ENCODE data around the gene MYO1A.

The MYO1A gene

DNA sequence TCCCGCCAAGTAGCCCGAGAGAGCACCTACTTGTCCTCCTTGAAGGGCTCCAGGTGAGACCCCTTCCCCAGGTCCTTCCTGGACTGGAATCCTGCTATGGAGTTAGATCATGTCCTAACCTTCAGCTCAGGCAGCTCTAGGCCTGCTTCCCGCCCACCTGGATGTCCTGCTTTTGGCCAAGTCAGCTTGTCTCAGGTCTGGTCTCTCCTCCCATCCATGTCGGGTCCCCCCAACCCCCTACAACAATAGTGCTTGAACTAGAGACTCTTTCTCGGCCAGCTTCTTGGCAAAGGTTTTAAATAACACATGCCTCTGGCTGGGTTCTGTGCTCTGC is 42.6 kb upstream of the MYO1A start:
- no peak overlapping the region for H3K4me3 ChIP-seq (replicated peaks; ENCODE audit: low read depth, low read length)
- H3K27me3 ChIP-seq (replicated peaks; ENCODE audit: control insufficient read depth, insufficient read depth, low read length): no peaks in the 10 kb centered on the region
- TF ChIP-seq, protein P1, sequence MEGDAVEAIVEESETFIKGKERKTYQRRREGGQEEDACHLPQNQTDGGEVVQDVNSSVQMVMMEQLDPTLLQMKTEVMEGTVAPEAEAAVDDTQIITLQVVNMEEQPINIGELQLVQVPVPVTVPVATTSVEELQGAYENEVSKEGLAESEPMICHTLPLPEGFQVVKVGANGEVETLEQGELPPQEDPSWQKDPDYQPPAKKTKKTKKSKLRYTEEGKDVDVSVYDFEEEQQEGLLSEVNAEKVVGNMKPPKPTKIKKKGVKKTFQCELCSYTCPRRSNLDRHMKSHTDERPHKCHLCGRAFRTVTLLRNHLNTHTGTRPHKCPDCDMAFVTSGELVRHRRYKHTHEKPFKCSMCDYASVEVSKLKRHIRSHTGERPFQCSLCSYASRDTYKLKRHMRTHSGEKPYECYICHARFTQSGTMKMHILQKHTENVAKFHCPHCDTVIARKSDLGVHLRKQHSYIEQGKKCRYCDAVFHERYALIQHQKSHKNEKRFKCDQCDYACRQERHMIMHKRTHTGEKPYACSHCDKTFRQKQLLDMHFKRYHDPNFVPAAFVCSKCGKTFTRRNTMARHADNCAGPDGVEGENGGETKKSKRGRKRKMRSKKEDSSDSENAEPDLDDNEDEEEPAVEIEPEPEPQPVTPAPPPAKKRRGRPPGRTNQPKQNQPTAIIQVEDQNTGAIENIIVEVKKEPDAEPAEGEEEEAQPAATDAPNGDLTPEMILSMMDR (IDR thresholded peaks at IDR 0.05; ENCODE audit: insufficient read depth, low read length, poor library complexity, severe bottlenecking): no peak
- DNase-seq (ENCODE audit: extremely low read depth, insufficient read length): no peak
- peaks cover 21% of the 10 kb centered on the region for H3K36me3 ChIP-seq (ENCODE audit: control insufficient read depth, insufficient read depth, low read length)

DNA sequence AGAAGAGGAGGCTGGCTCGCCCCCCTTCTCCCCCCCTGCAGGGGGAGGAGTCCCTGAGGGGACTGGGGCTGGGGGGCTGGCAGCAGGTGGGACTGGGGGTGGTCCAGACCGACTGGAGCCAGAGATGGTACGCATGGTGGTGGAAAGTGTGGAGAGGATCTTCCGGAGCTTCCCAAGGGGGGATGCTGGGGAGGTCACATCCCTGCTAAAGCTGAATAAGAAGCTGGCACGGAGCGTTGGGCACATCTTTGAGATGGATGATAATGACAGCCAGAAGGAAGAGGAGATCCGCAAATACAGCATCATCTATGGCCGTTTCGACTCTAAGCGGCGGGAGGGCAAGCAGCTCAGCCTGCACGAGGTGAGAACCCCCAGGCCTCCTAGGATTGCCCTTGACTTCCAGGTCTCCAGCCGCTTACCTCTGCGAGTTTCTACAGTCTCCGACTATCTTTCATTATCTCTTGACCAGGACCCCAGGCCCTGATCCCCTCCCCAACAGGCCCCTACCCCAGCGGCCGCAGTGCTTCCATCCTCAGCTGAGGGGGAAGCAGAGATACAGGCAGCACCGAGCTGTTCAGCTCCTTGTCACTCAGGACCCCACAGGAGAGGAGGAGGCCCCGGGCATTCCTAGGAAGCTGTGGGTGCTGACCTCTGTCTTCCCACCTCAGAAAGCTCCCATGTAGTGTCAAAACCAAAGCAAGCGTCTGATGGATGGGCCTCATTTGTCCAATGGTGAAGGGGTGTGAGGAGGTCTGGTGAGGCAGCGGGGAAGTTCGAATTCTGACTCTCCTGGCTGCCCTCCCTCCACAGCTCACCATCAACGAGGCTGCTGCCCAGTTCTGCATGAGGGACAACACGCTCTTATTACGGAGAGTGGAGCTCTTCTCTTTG is 42.0 kb upstream of the MYO1A start:
- no peaks in the 10 kb centered on the region for H3K27me3 ChIP-seq (replicated peaks; ENCODE audit: control insufficient read depth, insufficient read depth, low read length)
- no peak for DNase-seq (ENCODE audit: extremely low read depth, insufficient read length)
- no peak overlapping the region for H3K4me3 ChIP-seq (replicated peaks; ENCODE audit: low read depth, low read length)
- peaks cover 19% of the 10 kb centered on the region for H3K36me3 ChIP-seq (ENCODE audit: control insufficient read depth, insufficient read depth, low read length)
- TF ChIP-seq, protein P1 (IDR thresholded peaks at IDR 0.05; ENCODE audit: insufficient read depth, low read length, poor library complexity, severe bottlenecking): no peak

DNA sequence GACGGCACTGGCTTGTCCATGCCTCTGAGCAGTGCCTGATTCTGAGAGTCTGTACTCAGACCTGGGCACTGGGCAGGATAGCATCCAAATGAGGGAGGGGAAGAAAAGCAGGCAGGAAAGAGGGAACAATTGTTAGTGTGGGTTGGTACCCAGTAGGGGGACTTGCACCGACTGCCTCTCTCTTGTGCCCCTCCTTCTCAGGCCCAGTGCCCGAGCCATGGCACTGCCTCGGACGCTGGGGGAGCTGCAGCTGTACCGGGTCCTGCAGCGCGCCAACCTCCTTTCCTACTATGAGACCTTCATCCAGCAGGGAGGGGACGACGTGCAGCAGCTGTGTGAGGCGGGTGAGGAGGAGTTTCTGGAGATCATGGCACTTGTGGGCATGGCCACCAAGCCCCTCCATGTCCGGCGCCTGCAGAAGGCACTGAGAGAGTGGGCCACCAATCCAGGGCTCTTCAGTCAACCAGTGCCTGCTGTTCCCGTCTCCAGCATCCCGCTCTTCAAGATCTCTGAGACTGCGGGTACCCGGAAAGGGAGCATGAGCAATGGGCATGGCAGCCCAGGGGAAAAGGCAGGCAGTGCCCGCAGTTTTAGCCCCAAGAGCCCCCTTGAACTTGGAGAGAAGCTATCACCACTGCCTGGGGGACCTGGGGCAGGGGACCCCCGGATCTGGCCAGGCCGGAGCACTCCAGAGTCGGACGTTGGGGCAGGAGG is 41.2 kb upstream of the MYO1A start:
- Histone ChIP-seq H3K27me3 (replicated peaks; ENCODE audit: control insufficient read depth, insufficient read depth, low read length) (no peaks in the 10 kb centered on the region), H3K36me3 (ENCODE audit: control insufficient read depth, insufficient read depth, low read length) (peaks cover 11% of the 10 kb centered on the region), H3K4me3 (replicated peaks; ENCODE audit: low read depth, low read length) (no peak overlapping the region; the same call in 1 of the 2 replicates)
- TF ChIP-seq, protein P1 (IDR thresholded peaks at IDR 0.05; ENCODE audit: insufficient read depth, low read length, poor library complexity, severe bottlenecking): no peak
- no peak for DNase-seq (ENCODE audit: extremely low read depth, insufficient read length)

DNA sequence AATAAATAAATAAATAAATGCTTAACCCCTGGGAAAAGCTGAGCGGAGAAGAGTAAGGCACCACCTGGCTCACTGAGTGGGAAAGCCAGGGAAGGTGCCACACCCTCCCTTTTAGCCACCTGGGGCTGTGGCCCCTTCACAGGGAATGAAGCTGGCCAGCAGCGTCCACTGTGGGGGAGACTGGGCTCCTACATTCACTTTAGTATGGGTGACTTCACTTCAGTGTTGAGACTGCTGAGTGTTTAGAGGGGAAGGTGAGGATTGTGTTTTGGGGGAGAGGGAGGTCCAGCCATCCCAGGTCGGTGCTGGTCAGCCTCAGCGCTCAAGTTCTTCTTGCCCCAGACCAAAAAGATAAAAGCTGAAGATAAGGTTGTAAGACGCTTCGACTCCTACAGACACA is 40.6 kb upstream of the MYO1A start:
- peaks cover 9% of the 10 kb centered on the region for H3K36me3 ChIP-seq (ENCODE audit: control insufficient read depth, insufficient read depth, low read length)
- TF ChIP-seq, protein P1 (IDR thresholded peaks at IDR 0.05; ENCODE audit: insufficient read depth, low read length, poor library complexity, severe bottlenecking): no peak

DNA sequence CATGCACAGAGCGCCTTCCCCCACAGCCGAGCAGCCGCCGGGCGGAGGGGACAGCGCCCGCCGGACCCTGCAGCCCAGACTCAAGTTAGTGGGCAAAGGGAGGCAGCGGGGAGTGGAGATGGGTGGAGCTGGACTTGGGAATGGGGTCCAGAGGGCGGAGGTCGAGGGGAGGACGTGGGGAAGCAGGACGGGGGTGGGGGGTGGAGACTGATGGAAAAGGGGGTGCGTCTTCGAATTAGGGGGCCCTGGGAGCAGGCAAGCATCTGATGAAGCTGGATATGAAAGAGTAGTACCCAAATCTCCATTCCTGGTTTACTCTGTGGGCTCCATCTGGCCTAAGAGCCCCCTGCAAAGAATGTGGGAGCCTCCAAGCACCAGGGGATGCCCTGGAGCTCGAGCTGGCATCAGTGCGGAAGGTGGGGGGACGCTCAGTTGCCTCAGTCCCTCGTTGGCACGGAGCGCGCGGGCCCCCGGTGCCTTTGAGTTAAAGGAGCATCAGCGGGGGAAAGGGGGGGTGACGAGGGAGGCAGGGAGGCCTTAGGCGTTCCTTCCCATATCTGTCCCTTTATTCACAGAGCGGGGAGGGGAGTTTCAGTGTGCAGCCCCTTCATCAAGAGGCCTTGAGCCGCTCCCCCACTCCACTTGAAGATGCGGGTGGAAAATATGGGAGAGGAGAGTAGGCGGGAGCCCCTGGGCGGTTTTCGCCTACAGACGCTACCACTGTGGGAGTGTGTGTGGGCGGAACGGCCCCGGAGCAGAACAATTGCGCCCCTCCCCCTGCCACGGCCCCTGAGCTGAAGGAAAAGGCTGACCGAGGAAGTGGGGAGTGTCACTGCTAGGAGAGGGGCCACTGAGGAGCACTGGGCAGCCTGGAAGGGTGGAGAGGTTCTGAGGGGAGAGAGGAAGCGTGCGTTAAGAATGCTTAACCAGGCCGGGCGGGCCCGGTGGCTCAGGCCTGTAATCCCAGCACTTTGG is 39.6 kb upstream of the MYO1A start:
- Histone ChIP-seq H3K4me3 (replicated peaks; ENCODE audit: low read depth, low read length) (peak overlapping the region; percentile 89), H3K27me3 (replicated peaks; ENCODE audit: control insufficient read depth, insufficient read depth, low read length) (no peaks in the 10 kb centered on the region), H3K36me3 (ENCODE audit: control insufficient read depth, insufficient read depth, low read length) (peaks cover 8% of the 10 kb centered on the region)
- TF ChIP-seq, protein P1 (IDR thresholded peaks at IDR 0.05; ENCODE audit: insufficient read depth, low read length, poor library complexity, severe bottlenecking): no peak
- DNase-seq (ENCODE audit: extremely low read depth, insufficient read length): peak; percentile 62

More for the DNA sequence above, 40.6 kb upstream of the MYO1A start:
- DNase-seq (ENCODE audit: extremely low read depth, insufficient read length): no peak
- no peaks in the 10 kb centered on the region for H3K27me3 ChIP-seq (replicated peaks; ENCODE audit: control insufficient read depth, insufficient read depth, low read length)
- H3K4me3 ChIP-seq (replicated peaks; ENCODE audit: low read depth, low read length): peak overlapping the region; percentile 89
